ENCODE measurements around the gene CAV1.

The CAV1 gene

GRCh38 chr7:116601426-116601825 lies 76.6 kb downstream of the CAV1 start:
- TF ChIP-seq, protein P1, sequence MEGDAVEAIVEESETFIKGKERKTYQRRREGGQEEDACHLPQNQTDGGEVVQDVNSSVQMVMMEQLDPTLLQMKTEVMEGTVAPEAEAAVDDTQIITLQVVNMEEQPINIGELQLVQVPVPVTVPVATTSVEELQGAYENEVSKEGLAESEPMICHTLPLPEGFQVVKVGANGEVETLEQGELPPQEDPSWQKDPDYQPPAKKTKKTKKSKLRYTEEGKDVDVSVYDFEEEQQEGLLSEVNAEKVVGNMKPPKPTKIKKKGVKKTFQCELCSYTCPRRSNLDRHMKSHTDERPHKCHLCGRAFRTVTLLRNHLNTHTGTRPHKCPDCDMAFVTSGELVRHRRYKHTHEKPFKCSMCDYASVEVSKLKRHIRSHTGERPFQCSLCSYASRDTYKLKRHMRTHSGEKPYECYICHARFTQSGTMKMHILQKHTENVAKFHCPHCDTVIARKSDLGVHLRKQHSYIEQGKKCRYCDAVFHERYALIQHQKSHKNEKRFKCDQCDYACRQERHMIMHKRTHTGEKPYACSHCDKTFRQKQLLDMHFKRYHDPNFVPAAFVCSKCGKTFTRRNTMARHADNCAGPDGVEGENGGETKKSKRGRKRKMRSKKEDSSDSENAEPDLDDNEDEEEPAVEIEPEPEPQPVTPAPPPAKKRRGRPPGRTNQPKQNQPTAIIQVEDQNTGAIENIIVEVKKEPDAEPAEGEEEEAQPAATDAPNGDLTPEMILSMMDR (IDR thresholded peaks at IDR 0.05; ENCODE audit: insufficient read depth, low read length, poor library complexity, severe bottlenecking) = no peak
- H3K36me3 ChIP-seq (ENCODE audit: control insufficient read depth, insufficient read depth, low read length) = no peaks in the 10 kb centered on the region
- no peak overlapping the region for H3K4me3 ChIP-seq (replicated peaks; ENCODE audit: low read depth, low read length)
- no peak for DNase-seq (ENCODE audit: extremely low read depth, insufficient read length)
- H3K27me3 ChIP-seq (replicated peaks; ENCODE audit: control insufficient read depth, insufficient read depth, low read length) = no peaks in the 10 kb centered on the region; the same call in 1 of the 2 replicates

DNA sequence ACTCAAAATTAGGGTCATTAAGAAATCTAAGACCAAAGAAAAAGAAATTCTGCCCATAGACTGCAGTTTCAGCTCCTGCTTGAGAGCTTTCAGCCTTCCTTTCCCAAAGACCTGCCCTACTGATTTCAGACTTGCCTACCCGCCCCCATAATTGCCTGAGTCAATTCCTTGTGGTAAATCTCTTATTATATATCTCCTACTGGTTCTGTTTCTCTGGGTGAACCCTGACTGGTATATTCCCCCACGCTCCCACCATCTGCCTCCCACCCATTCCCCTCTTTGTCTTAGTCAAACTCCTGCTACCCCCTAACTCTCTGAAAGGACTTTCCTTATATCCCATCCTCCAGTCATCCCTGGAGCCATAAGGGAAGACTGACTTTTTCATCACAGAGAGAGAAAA lies 82.5 kb downstream of the CAV1 start:
- no peak for DNase-seq (ENCODE audit: extremely low read depth, insufficient read length)
- Histone ChIP-seq H3K27me3 (replicated peaks; ENCODE audit: control insufficient read depth, insufficient read depth, low read length) (no peaks in the 10 kb centered on the region), H3K4me3 (replicated peaks; ENCODE audit: low read depth, low read length) (no peak overlapping the region), H3K36me3 (ENCODE audit: control insufficient read depth, insufficient read depth, low read length) (no peaks in the 10 kb centered on the region)
- TF ChIP-seq, protein P1 (IDR thresholded peaks at IDR 0.05; ENCODE audit: insufficient read depth, low read length, poor library complexity, severe bottlenecking) = no peak

GRCh38 chr7:116610210-116610609 lies 85.4 kb downstream of the CAV1 start:
- H3K27me3 ChIP-seq (replicated peaks; ENCODE audit: control insufficient read depth, insufficient read depth, low read length) = no peaks in the 10 kb centered on the region; the same call in 1 of the 2 replicates
- DNase-seq (ENCODE audit: extremely low read depth, insufficient read length) = no peak
- TF ChIP-seq, protein P1 (IDR thresholded peaks at IDR 0.05; ENCODE audit: insufficient read depth, low read length, poor library complexity, severe bottlenecking) = no peak
- H3K36me3 ChIP-seq (ENCODE audit: control insufficient read depth, insufficient read depth, low read length) = no peaks in the 10 kb centered on the region
- no peak overlapping the region for H3K4me3 ChIP-seq (replicated peaks; ENCODE audit: low read depth, low read length)

DNA sequence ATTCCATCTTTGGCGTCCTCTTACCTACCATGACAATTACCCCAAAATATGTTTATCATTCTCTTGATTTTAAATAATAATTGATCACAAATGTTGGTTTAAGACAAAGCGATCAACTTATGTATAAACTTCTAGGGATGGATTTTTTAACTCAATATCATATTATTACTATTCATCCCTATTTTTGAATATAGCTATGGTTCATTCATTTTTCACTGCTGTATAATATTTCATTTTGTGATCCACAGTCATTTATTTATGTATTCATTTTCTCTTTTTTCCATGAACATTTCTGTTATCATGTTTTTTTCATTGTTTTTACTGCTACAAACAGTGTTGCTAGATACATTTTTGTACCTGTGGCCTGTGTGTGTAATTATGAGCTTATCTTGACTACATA lies 85.9 kb downstream of the CAV1 start:
- no peaks in the 10 kb centered on the region; the same call in 1 of the 2 replicates for H3K27me3 ChIP-seq (replicated peaks; ENCODE audit: control insufficient read depth, insufficient read depth, low read length)
- no peak overlapping the region for H3K4me3 ChIP-seq (replicated peaks; ENCODE audit: low read depth, low read length)
- no peak for DNase-seq (ENCODE audit: extremely low read depth, insufficient read length)
- TF ChIP-seq, protein P1 (IDR thresholded peaks at IDR 0.05; ENCODE audit: insufficient read depth, low read length, poor library complexity, severe bottlenecking) = no peak
- H3K36me3 ChIP-seq (ENCODE audit: control insufficient read depth, insufficient read depth, low read length) = no peaks in the 10 kb centered on the region
